ENCODE results near the gene FAM25G.
"Not testable (repeated sequence)": the region's sequence is repeated elsewhere in the genome, so short reads cannot be mapped to it uniquely, and the experiment has no call there.

GRCh38 chr10:47455350-47456078 lies 36.0 kb downstream of the FAM25G start:
- not testable (repeated sequence) for TF ChIP-seq CTCF, POLR2A (IDR thresholded peaks at IDR 0.05)
